ENCODE results near the gene PLIN5.

GRCh38 chr19:4511300-4512054, 23.5 kb downstream of the PLIN5 start:
- no peak for TF ChIP-seq CTCF (IDR thresholded peaks at IDR 0.05)
- no peak for TF ChIP-seq POLR2A (IDR thresholded peaks at IDR 0.05)
